ENCODE results near the gene ARHGEF18.
"Not testable (repeated sequence)": the region's sequence is repeated elsewhere in the genome, so short reads cannot be mapped to it uniquely, and the experiment has no call there.

ARHGEF18 gene

GRCh38 chr19:7307590-7308218 is 41.0 kb upstream of the ARHGEF18 start:
- Histone ChIP-seq H3K4me3 (ENCODE audit: low read length in 2 of 2) (no peak overlapping the region), H2AFZ (ENCODE audit: low read length) (no peak overlapping the region), H3K4me1 (ENCODE audit: control insufficient read depth in 2 of 2, insufficient read depth in 1 of 2, low read depth in 1 of 2, low read length in 2 of 2) (no peaks in the 10 kb centered on the region), H4K8ac (ENCODE audit: low read depth, low read length) (no peak overlapping the region), H3K4me2 (ENCODE audit: insufficient read depth, low read length, poor library complexity, severe bottlenecking) (no peak overlapping the region), H3K14ac (ENCODE audit: low read length) (no peak overlapping the region), H3K9ac (ENCODE audit: low read depth, low read length, poor library complexity) (no peak overlapping the region), H3K27ac (replicated peaks; ENCODE audit: low read length) (no peak overlapping the region), H2BK120ac (ENCODE audit: low read depth, low read length) (no peak overlapping the region), H3K18ac (ENCODE audit: low read length) (no peak overlapping the region), H3K9me3 (replicated peaks in 1 of 2; ENCODE audit: control insufficient read depth in 2 of 2, insufficient read depth in 1 of 2, low read depth in 1 of 2, low read length in 2 of 2) (peaks cover 0 to 1% of the 10 kb centered on the region in 2 donors), H2AK5ac (ENCODE audit: low read depth, low read length) (no peak overlapping the region), H3K27me3 (ENCODE audit: control insufficient read depth in 3 of 3, insufficient read depth in 3 of 3, low read depth in 1 of 3, low read length in 3 of 3) (no peaks in the 10 kb centered on the region), H3K36me3 (replicated peaks in 1 of 2; ENCODE audit: control insufficient read depth in 2 of 2, insufficient read depth in 2 of 2, low read length in 2 of 2) (no peaks in the 10 kb centered on the region), H2BK12ac (ENCODE audit: low read length) (no peak overlapping the region), H2BK5ac (ENCODE audit: low read length) (no peak overlapping the region), H4K91ac (ENCODE audit: low read depth, low read length, poor library complexity) (no peak overlapping the region), H2BK15ac (ENCODE audit: low read length) (no peak overlapping the region), H3K23ac (ENCODE audit: low read depth, low read length, poor library complexity) (no peak overlapping the region), H3K79me1 (ENCODE audit: low read depth, low read length) (no peaks in the 10 kb centered on the region), H3K4ac (ENCODE audit: low read length) (no peak overlapping the region)
- no peak for DNase-seq (ENCODE audit: low spot score)
- no CpG with 5 or more reads among the region's 7 CpGs for WGBS, 2 donors (ENCODE audit: extremely low coverage in 2 of 2, insufficient read length in 2 of 2, insufficient replicate concordance in 1 of 2)

- not testable (repeated sequence) for H2BK120ac ChIP-seq (ENCODE audit: low read depth, low read length); DNase-seq (ENCODE audit: low spot score); H3K27ac ChIP-seq (replicated peaks; ENCODE audit: low read length); H2AK5ac ChIP-seq (ENCODE audit: low read depth, low read length); H3K79me1 ChIP-seq (ENCODE audit: low read depth, low read length); H3K23ac ChIP-seq (ENCODE audit: low read depth, low read length, poor library complexity); H4K91ac ChIP-seq (ENCODE audit: low read depth, low read length, poor library complexity); H3K14ac ChIP-seq (ENCODE audit: low read length); H2BK12ac ChIP-seq (ENCODE audit: low read length); H2AFZ ChIP-seq (ENCODE audit: low read length); H3K36me3 ChIP-seq (replicated peaks in 1 of 2; ENCODE audit: control insufficient read depth in 2 of 2, insufficient read depth in 2 of 2, low read length in 2 of 2); H4K8ac ChIP-seq (ENCODE audit: low read depth, low read length); H2BK15ac ChIP-seq (ENCODE audit: low read length); H2BK5ac ChIP-seq (ENCODE audit: low read length); H3K4me1 ChIP-seq (ENCODE audit: control insufficient read depth in 2 of 2, insufficient read depth in 1 of 2, low read depth in 1 of 2, low read length in 2 of 2); H3K27me3 ChIP-seq (ENCODE audit: control insufficient read depth in 3 of 3, insufficient read depth in 3 of 3, low read depth in 1 of 3, low read length in 3 of 3); H3K4me3 ChIP-seq (ENCODE audit: low read length in 2 of 2); H3K9me3 ChIP-seq (replicated peaks in 1 of 2; ENCODE audit: control insufficient read depth in 2 of 2, insufficient read depth in 1 of 2, low read depth in 1 of 2, low read length in 2 of 2); H3K9ac ChIP-seq (ENCODE audit: low read depth, low read length, poor library complexity); H3K4ac ChIP-seq (ENCODE audit: low read length); H3K18ac ChIP-seq (ENCODE audit: low read length); H3K4me2 ChIP-seq (ENCODE audit: insufficient read depth, low read length, poor library complexity, severe bottlenecking)
- WGBS, 2 donors (ENCODE audit: extremely low coverage in 2 of 2, insufficient read length in 2 of 2, insufficient replicate concordance in 1 of 2): no CpG with 5 or more reads among the region's 9 CpGs
Measured at GRCh38 chr19:7308327-7308726, 40.4 kb upstream of the ARHGEF18 start.

GRCh38 chr19:7311911-7312310 is 36.8 kb upstream of the ARHGEF18 start:
- Histone ChIP-seq H3K18ac (ENCODE audit: low read length) (no peak overlapping the region), H3K4me2 (ENCODE audit: insufficient read depth, low read length, poor library complexity, severe bottlenecking) (no peak overlapping the region), H3K23ac (ENCODE audit: low read depth, low read length, poor library complexity) (no peak overlapping the region), H2AFZ (ENCODE audit: low read length) (no peak overlapping the region), H3K9ac (ENCODE audit: low read depth, low read length, poor library complexity) (no peak overlapping the region), H3K9me3 (replicated peaks in 1 of 2; ENCODE audit: control insufficient read depth in 2 of 2, insufficient read depth in 1 of 2, low read depth in 1 of 2, low read length in 2 of 2) (peaks cover 0 to 3% of the 10 kb centered on the region in 2 donors), H2BK120ac (ENCODE audit: low read depth, low read length) (no peak overlapping the region), H3K4me3 (ENCODE audit: low read length in 2 of 2) (no peak overlapping the region), H3K27me3 (ENCODE audit: control insufficient read depth in 3 of 3, insufficient read depth in 3 of 3, low read depth in 1 of 3, low read length in 3 of 3) (no peaks in the 10 kb centered on the region), H4K8ac (ENCODE audit: low read depth, low read length) (no peak overlapping the region), H3K4ac (ENCODE audit: low read length) (no peak overlapping the region), H2BK12ac (ENCODE audit: low read length) (no peak overlapping the region), H3K4me1 (ENCODE audit: control insufficient read depth in 2 of 2, insufficient read depth in 1 of 2, low read depth in 1 of 2, low read length in 2 of 2) (no peaks in the 10 kb centered on the region), H3K36me3 (replicated peaks in 1 of 2; ENCODE audit: control insufficient read depth in 2 of 2, insufficient read depth in 2 of 2, low read length in 2 of 2) (no peaks in the 10 kb centered on the region), H3K27ac (replicated peaks; ENCODE audit: low read length) (no peak overlapping the region), H3K14ac (ENCODE audit: low read length) (no peak overlapping the region), H2BK5ac (ENCODE audit: low read length) (no peak overlapping the region), H3K79me1 (ENCODE audit: low read depth, low read length) (no peaks in the 10 kb centered on the region), H2AK5ac (ENCODE audit: low read depth, low read length) (no peak overlapping the region), H2BK15ac (ENCODE audit: low read length) (no peak overlapping the region), H4K91ac (ENCODE audit: low read depth, low read length, poor library complexity) (peak overlapping the region; percentile 64)
- no peak for DNase-seq (ENCODE audit: low spot score)
- no CpG with 5 or more reads among the region's 12 CpGs for WGBS, 2 donors (ENCODE audit: extremely low coverage in 2 of 2, insufficient read length in 2 of 2, insufficient replicate concordance in 1 of 2)

GRCh38 chr19:7312816-7313215 is 35.9 kb upstream of the ARHGEF18 start:
- no peak overlapping the region for H2BK5ac ChIP-seq (ENCODE audit: low read length)
- no peak for DNase-seq (ENCODE audit: low spot score)
- no peak overlapping the region for H3K4me2 ChIP-seq (ENCODE audit: insufficient read depth, low read length, poor library complexity, severe bottlenecking)
- WGBS, 2 donors (ENCODE audit: extremely low coverage in 2 of 2, insufficient read length in 2 of 2, insufficient replicate concordance in 1 of 2): no CpG with 5 or more reads among the region's 7 CpGs
- H3K27me3 ChIP-seq (ENCODE audit: control insufficient read depth in 3 of 3, insufficient read depth in 3 of 3, low read depth in 1 of 3, low read length in 3 of 3): no peaks in the 10 kb centered on the region
- no peak overlapping the region for H4K8ac ChIP-seq (ENCODE audit: low read depth, low read length)
- no peak overlapping the region for H2BK12ac ChIP-seq (ENCODE audit: low read length)
- H3K23ac ChIP-seq (ENCODE audit: low read depth, low read length, poor library complexity): peak overlapping the region; percentile 55
- no peak overlapping the region for H3K4ac ChIP-seq (ENCODE audit: low read length)
- H3K18ac ChIP-seq (ENCODE audit: low read length): no peak overlapping the region
- peak overlapping the region; percentile 26 for H2AK5ac ChIP-seq (ENCODE audit: low read depth, low read length)
- H2BK15ac ChIP-seq (ENCODE audit: low read length): no peak overlapping the region
- H3K4me1 ChIP-seq (ENCODE audit: control insufficient read depth in 2 of 2, insufficient read depth in 1 of 2, low read depth in 1 of 2, low read length in 2 of 2): no peaks in the 10 kb centered on the region
- H3K36me3 ChIP-seq (replicated peaks in 1 of 2; ENCODE audit: control insufficient read depth in 2 of 2, insufficient read depth in 2 of 2, low read length in 2 of 2): no peaks in the 10 kb centered on the region
- peaks cover 0 to 3% of the 10 kb centered on the region in 2 donors for H3K9me3 ChIP-seq (replicated peaks in 1 of 2; ENCODE audit: control insufficient read depth in 2 of 2, insufficient read depth in 1 of 2, low read depth in 1 of 2, low read length in 2 of 2)
- no peak overlapping the region for H3K14ac ChIP-seq (ENCODE audit: low read length)
- no peak overlapping the region for H3K4me3 ChIP-seq (ENCODE audit: low read length in 2 of 2)
- H2AFZ ChIP-seq (ENCODE audit: low read length): no peak overlapping the region
- no peak overlapping the region for H3K9ac ChIP-seq (ENCODE audit: low read depth, low read length, poor library complexity)
- no peak overlapping the region for H4K91ac ChIP-seq (ENCODE audit: low read depth, low read length, poor library complexity)
- no peak overlapping the region for H2BK120ac ChIP-seq (ENCODE audit: low read depth, low read length)
- H3K79me1 ChIP-seq (ENCODE audit: low read depth, low read length): no peaks in the 10 kb centered on the region
- no peak overlapping the region for H3K27ac ChIP-seq (replicated peaks; ENCODE audit: low read length)

Measured in neuronal stem cell (in vitro differentiated cells).